Mesothelial cell of epicardium (in vitro differentiated cells): ENCODE results near the gene POLR3E. TPM values are rescaled to one million over a fixed set of nuclear protein-coding genes. Genes with fewer than 3 reads are reported as not detected.
A peak's percentile ranks its signal among the peaks of the same experiment; 100 is the strongest.

Experiments used
- DNase-seq, 2 experiments: peaks; one replicate each; pipeline ENCODE4 v3.0.0; 2021; ENCODE audit warnings: low spot score in 2 of 2; ENCODE audit not compliant: unreplicated experiment in 2 of 2
- H3K27ac Mint-ChIP-seq: 2 replicates; pipeline ENCODE4 v1.8.0; 2021; ENCODE audit warnings: mixed read lengths
- H3K27me3 Mint-ChIP-seq: 2 replicates; pipeline ENCODE4 v1.8.0; 2021; ENCODE audit warnings: low read depth, mixed read lengths
- H3K36me3 Mint-ChIP-seq: 2 replicates; pipeline ENCODE4 v1.8.0; 2021; ENCODE audit warnings: mixed read lengths
- H3K4me1 Mint-ChIP-seq: 2 replicates; pipeline ENCODE4 v1.8.0; 2021; ENCODE audit warnings: mixed read lengths
- H3K4me3 Mint-ChIP-seq: 2 replicates; pipeline ENCODE4 v1.8.0; 2021; ENCODE audit warnings: mild to moderate bottlenecking, moderate library complexity, mixed read lengths
- H3K9me3 Mint-ChIP-seq: 2 replicates; pipeline ENCODE4 v1.8.0; 2021; ENCODE audit warnings: mixed read lengths
- total RNA-seq: library from RNA; stranded (reverse); gene quantifications from 3 replicates; pipeline ENCODE4 v1.2.1, GENCODE V29; 2021
- TF ChIP-seq, protein P1 (sequence below): fragments of 200-600 bp; sonication (generic); IDR thresholded peaks from one replicate; pipeline ENCODE4 v1.5.0; 2021; ENCODE audit warnings: antibody characterized with exemption; ENCODE audit not compliant: unreplicated experiment

Gene POLR3E
- total RNA-seq, 1 donor from 2014 or later, result 71.4 TPM

- H3K36me3 Mint-ChIP-seq, result peaks cover 9% of the 10 kb centered on the region
- H3K4me1 Mint-ChIP-seq, result no peaks in the 10 kb centered on the region
- H3K27me3 Mint-ChIP-seq, result no peaks in the 10 kb centered on the region
These were observed 23.5 kb downstream of the POLR3E start for GRCh38 chr16:22320572-22321339.

DNA sequence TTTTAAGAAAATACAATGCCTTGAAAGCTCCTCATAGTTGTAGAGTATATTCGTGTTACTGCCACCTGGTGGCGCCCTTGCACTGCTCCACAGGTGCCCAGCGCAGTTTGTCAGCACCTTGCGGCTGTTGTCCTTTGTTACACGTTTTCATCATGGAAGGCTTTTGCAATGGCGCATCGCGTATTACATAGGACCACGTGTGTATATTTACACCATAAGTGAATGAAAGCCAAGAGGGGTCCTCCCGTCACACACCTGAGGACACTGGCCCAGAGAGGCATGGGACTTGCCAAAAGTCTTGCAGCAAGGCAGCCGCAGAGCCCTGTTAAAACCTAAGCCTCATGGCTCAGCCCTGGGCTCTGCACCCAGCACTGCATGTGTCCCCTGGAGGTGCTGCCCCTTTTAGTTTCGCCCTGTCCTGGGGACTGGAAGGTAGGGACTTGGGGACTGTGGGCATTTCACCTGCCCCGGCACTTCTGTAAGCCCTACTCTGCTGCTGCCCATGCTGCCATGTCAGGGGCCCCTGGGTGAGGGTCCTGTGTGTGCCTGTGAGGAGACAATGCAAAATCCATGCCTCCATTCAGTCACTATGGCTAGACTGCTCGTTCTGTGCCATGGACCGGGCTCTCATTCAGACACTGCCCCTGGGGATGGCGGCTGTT, 24.3 kb downstream of the POLR3E start:
- TF ChIP-seq, protein P1, sequence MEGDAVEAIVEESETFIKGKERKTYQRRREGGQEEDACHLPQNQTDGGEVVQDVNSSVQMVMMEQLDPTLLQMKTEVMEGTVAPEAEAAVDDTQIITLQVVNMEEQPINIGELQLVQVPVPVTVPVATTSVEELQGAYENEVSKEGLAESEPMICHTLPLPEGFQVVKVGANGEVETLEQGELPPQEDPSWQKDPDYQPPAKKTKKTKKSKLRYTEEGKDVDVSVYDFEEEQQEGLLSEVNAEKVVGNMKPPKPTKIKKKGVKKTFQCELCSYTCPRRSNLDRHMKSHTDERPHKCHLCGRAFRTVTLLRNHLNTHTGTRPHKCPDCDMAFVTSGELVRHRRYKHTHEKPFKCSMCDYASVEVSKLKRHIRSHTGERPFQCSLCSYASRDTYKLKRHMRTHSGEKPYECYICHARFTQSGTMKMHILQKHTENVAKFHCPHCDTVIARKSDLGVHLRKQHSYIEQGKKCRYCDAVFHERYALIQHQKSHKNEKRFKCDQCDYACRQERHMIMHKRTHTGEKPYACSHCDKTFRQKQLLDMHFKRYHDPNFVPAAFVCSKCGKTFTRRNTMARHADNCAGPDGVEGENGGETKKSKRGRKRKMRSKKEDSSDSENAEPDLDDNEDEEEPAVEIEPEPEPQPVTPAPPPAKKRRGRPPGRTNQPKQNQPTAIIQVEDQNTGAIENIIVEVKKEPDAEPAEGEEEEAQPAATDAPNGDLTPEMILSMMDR, result peak; percentile 85
- Mint-ChIP-seq H3K27me3 (no peaks in the 10 kb centered on the region), H3K9me3 (no peaks in the 10 kb centered on the region), H3K4me1 (no peaks in the 10 kb centered on the region), H3K27ac (no peak overlapping the region), H3K36me3 (peaks cover 8% of the 10 kb centered on the region), H3K4me3 (no peak overlapping the region)
- peak in 1 of 2 experiments; percentile 75 for DNase-seq

More at GRCh38 chr16:22320572-22321339, 23.5 kb downstream of the POLR3E start:
- TF ChIP-seq, protein P1, result no peak
- Mint-ChIP-seq H3K9me3 (no peaks in the 10 kb centered on the region), H3K27ac (no peak overlapping the region), H3K4me3 (no peak overlapping the region)
- no peak for DNase-seq

GRCh38 chr16:22322021-22322471, 24.8 kb downstream of the POLR3E start:
- H3K36me3 Mint-ChIP-seq, result peaks cover 9% of the 10 kb centered on the region
- H3K27ac Mint-ChIP-seq, result no peak overlapping the region
- TF ChIP-seq, protein P1, result no peak
- H3K4me3 Mint-ChIP-seq, result no peak overlapping the region
- H3K4me1 Mint-ChIP-seq, result no peaks in the 10 kb centered on the region
- H3K27me3 Mint-ChIP-seq, result no peaks in the 10 kb centered on the region
- H3K9me3 Mint-ChIP-seq, result no peaks in the 10 kb centered on the region
- no peak for DNase-seq

- Mint-ChIP-seq H3K9me3 (no peaks in the 10 kb centered on the region), H3K27ac (no peak overlapping the region), H3K36me3 (peaks cover 8% of the 10 kb centered on the region), H3K4me3 (no peak overlapping the region), H3K4me1 (no peaks in the 10 kb centered on the region), H3K27me3 (no peaks in the 10 kb centered on the region)
- DNase-seq, result no peak
- TF ChIP-seq, protein P1, result no peak
These were observed 25.5 kb downstream of the POLR3E start for GRCh38 chr16:22322741-22323140.

GRCh38 chr16:22323173-22323958, 26.2 kb downstream of the POLR3E start:
- Mint-ChIP-seq H3K4me1 (no peaks in the 10 kb centered on the region), H3K27me3 (no peaks in the 10 kb centered on the region), H3K36me3 (peaks cover 8% of the 10 kb centered on the region), H3K27ac (no peak overlapping the region), H3K9me3 (no peaks in the 10 kb centered on the region), H3K4me3 (no peak overlapping the region)
- TF ChIP-seq, protein P1, result no peak
- no peak for DNase-seq
